Central memory CD8-positive, alpha-beta T cell (primary cell): ENCODE data around the gene HHIPL1.

ENCODE experiments used
- ATAC-seq: fragments of 150-1000 bp; cut with Tn5 transposase; replicated peaks from 2 replicates; pipeline ENCODE4 v1.10.0; 2022; ENCODE audit warnings: mild to moderate bottlenecking, moderate FRiP score, moderate number of reproducible peaks; ENCODE audit not compliant: poor library complexity, severe bottlenecking; ENCODE audit errors: extremely low read depth
- DNase-seq, 2 donors: peaks; one replicate each; pipeline ENCODE4 v3.0.0; 2021; ENCODE audit warnings: low spot score in 2 of 2
- H3K27ac Mint-ChIP-seq: one replicate; pipeline ENCODE4 v1.8.0; 2022; ENCODE audit warnings: low read depth, mild to moderate bottlenecking, moderate library complexity, mixed read lengths
- H3K27me3 Mint-ChIP-seq: one replicate; pipeline ENCODE4 v1.8.0; 2022; ENCODE audit warnings: mixed read lengths
- H3K36me3 Mint-ChIP-seq: one replicate; pipeline ENCODE4 v1.8.0; 2022; ENCODE audit warnings: mild to moderate bottlenecking, moderate library complexity, mixed read lengths; ENCODE audit not compliant: insufficient read depth
- H3K4me1 Mint-ChIP-seq: one replicate; pipeline ENCODE4 v1.8.0; 2022; ENCODE audit warnings: mixed read lengths
- H3K4me3 Mint-ChIP-seq: one replicate; pipeline ENCODE4 v1.8.0; 2022; ENCODE audit warnings: mild to moderate bottlenecking, moderate library complexity, mixed read lengths
- H3K9me3 Mint-ChIP-seq: one replicate; pipeline ENCODE4 v1.8.0; 2022; ENCODE audit warnings: mixed read lengths

HHIPL1 gene

GRCh38 chr14:99717682-99718013 lies 72.7 kb downstream of the HHIPL1 start:
- DNase-seq (peak in 1 of 2 donors; percentile 5), ATAC-seq (no peak)
- Mint-ChIP-seq H3K27me3 (no peaks in the 10 kb centered on the region), H3K4me3 (no peak overlapping the region), H3K27ac (no peak overlapping the region), H3K4me1 (no peaks in the 10 kb centered on the region), H3K36me3 (no peaks in the 10 kb centered on the region), H3K9me3 (no peaks in the 10 kb centered on the region)

GRCh38 chr14:99718031-99718810 lies 73.3 kb downstream of the HHIPL1 start:
- H3K4me3 Mint-ChIP-seq, result no peak overlapping the region
- H3K27me3 Mint-ChIP-seq, result no peaks in the 10 kb centered on the region

GRCh38 chr14:99718811-99719192 lies 73.9 kb downstream of the HHIPL1 start:
- H3K4me1 Mint-ChIP-seq, result no peaks in the 10 kb centered on the region
- no peak overlapping the region for H3K27ac Mint-ChIP-seq
- H3K27me3 Mint-ChIP-seq, result peaks cover 1% of the 10 kb centered on the region
- no peaks in the 10 kb centered on the region for H3K36me3 Mint-ChIP-seq
- ATAC-seq (no peak), DNase-seq (no peak)
- H3K9me3 Mint-ChIP-seq, result no peaks in the 10 kb centered on the region
- H3K4me3 Mint-ChIP-seq, result no peak overlapping the region

More at GRCh38 chr14:99718031-99718810, 73.3 kb downstream of the HHIPL1 start:
- Mint-ChIP-seq H3K27ac (no peak overlapping the region), H3K36me3 (no peaks in the 10 kb centered on the region), H3K4me1 (no peaks in the 10 kb centered on the region), H3K9me3 (no peaks in the 10 kb centered on the region)
- DNase-seq (peak in 1 of 2 donors; percentile 3), ATAC-seq (no peak)

GRCh38 chr14:99720941-99721791 lies 76.2 kb downstream of the HHIPL1 start:
- Mint-ChIP-seq H3K4me3 (no peak overlapping the region), H3K36me3 (no peaks in the 10 kb centered on the region), H3K27ac (no peak overlapping the region), H3K9me3 (no peaks in the 10 kb centered on the region), H3K4me1 (no peaks in the 10 kb centered on the region), H3K27me3 (peaks cover 16% of the 10 kb centered on the region)
- no peak for ATAC-seq
- DNase-seq, result no peak

GRCh38 chr14:99721792-99722516 lies 77.0 kb downstream of the HHIPL1 start:
- DNase-seq, result peak in 1 of 2 donors; percentile 11
- H3K4me1 Mint-ChIP-seq, result no peaks in the 10 kb centered on the region
- H3K9me3 Mint-ChIP-seq, result no peaks in the 10 kb centered on the region
- H3K36me3 Mint-ChIP-seq, result no peaks in the 10 kb centered on the region
- H3K27me3 Mint-ChIP-seq, result peaks cover 23% of the 10 kb centered on the region
- H3K27ac Mint-ChIP-seq, result no peak overlapping the region
- H3K4me3 Mint-ChIP-seq, result no peak overlapping the region
- no peak for ATAC-seq

GRCh38 chr14:99722741-99723140 lies 77.8 kb downstream of the HHIPL1 start:
- H3K9me3 Mint-ChIP-seq, result no peaks in the 10 kb centered on the region
- H3K36me3 Mint-ChIP-seq, result no peaks in the 10 kb centered on the region
- H3K27ac Mint-ChIP-seq, result no peak overlapping the region
- no peak overlapping the region for H3K4me3 Mint-ChIP-seq
- peaks cover 31% of the 10 kb centered on the region for H3K27me3 Mint-ChIP-seq
- DNase-seq, result peak in 1 of 2 donors; percentile 3
- no peak for ATAC-seq
- no peaks in the 10 kb centered on the region for H3K4me1 Mint-ChIP-seq

GRCh38 chr14:99724196-99724891 lies 79.4 kb downstream of the HHIPL1 start:
- Mint-ChIP-seq H3K36me3 (no peaks in the 10 kb centered on the region), H3K27ac (no peak overlapping the region), H3K4me3 (no peak overlapping the region), H3K4me1 (no peaks in the 10 kb centered on the region), H3K27me3 (peaks cover 47% of the 10 kb centered on the region), H3K9me3 (no peaks in the 10 kb centered on the region)
- ATAC-seq, result no peak
- DNase-seq, result peak in 1 of 2 donors; percentile 2

- no peaks in the 10 kb centered on the region for H3K9me3 Mint-ChIP-seq
- no peaks in the 10 kb centered on the region for H3K4me1 Mint-ChIP-seq
- no peaks in the 10 kb centered on the region for H3K36me3 Mint-ChIP-seq
- no peak overlapping the region for H3K4me3 Mint-ChIP-seq
- H3K27me3 Mint-ChIP-seq, result peaks cover 51% of the 10 kb centered on the region
- ATAC-seq (no peak), DNase-seq (peak in 1 of 2 donors; percentile 8)
- H3K27ac Mint-ChIP-seq, result no peak overlapping the region
These were observed 80.2 kb downstream of the HHIPL1 start for GRCh38 chr14:99724939-99725773.

GRCh38 chr14:99725774-99726537 lies 81.0 kb downstream of the HHIPL1 start:
- ATAC-seq, result no peak
- H3K4me1 Mint-ChIP-seq, result no peaks in the 10 kb centered on the region
- H3K4me3 Mint-ChIP-seq, result no peak overlapping the region
- peaks cover 56% of the 10 kb centered on the region for H3K27me3 Mint-ChIP-seq
- no peaks in the 10 kb centered on the region for H3K9me3 Mint-ChIP-seq
- H3K27ac Mint-ChIP-seq, result no peak overlapping the region
- no peaks in the 10 kb centered on the region for H3K36me3 Mint-ChIP-seq
- no peak for DNase-seq

- no peak overlapping the region for H3K27ac Mint-ChIP-seq
- H3K36me3 Mint-ChIP-seq, result no peaks in the 10 kb centered on the region
- H3K9me3 Mint-ChIP-seq, result no peaks in the 10 kb centered on the region
- H3K4me3 Mint-ChIP-seq, result no peak overlapping the region
- ATAC-seq (no peak), DNase-seq (no peak)
- H3K4me1 Mint-ChIP-seq, result no peaks in the 10 kb centered on the region
- H3K27me3 Mint-ChIP-seq, result peaks cover 58% of the 10 kb centered on the region
These were observed 81.7 kb downstream of the HHIPL1 start for GRCh38 chr14:99726538-99727095.
